ENCODE results near the gene TSFM.
"Not testable (repeated sequence)": the region's sequence is repeated elsewhere in the genome, so short reads cannot be mapped to it uniquely, and the experiment has no call there.

Gene TSFM

GRCh38 chr12:57817261-57817989, 34.8 kb downstream of the TSFM start:
- no peak for DNase-seq

DNA sequence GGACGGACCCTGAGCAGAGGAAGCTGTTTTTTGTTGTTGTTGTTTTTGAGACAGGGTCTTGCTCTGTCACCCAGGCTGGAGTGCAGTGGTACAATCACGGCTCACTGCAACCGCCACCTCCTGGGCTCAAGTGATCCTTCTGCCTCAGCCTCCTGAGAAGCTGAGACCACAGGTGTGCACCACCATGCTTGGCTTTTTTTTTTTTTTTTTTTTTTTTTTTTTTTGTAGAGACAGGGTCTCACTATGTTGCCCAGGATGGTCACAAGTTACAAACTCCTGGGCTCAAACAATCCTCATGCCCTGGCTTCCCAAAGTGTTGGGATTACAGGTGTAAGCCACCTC, 35.4 kb downstream of the TSFM start:
- not testable (repeated sequence) for DNase-seq

DNA sequence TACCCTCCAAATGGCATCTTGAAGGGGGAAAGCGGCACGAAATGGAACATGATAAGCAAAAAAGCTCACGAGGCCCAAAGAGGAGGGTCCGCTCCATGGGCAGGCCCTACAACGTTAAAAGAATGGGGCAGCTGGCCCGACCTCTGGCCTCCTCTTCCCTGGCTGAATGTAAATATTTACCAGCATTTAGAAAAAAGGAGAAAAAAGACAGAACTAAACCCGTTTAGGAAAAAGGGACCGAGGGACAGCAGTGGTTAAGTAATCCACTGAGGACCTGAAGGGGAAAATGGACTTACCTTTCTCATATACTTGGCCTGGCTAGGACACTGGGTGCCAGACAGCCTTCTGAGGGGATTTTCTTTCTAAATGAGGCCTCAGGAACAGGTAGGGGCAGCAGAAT, 37.5 kb downstream of the TSFM start:
- not testable (repeated sequence) for DNase-seq

GRCh38 chr12:57821015-57821414, 38.4 kb downstream of the TSFM start:
- not testable (repeated sequence) for DNase-seq

GRCh38 chr12:57821474-57822214, 39.1 kb downstream of the TSFM start:
- no peak for DNase-seq

GRCh38 chr12:57822392-57823130, 40.0 kb downstream of the TSFM start:
- DNase-seq = no peak

DNA sequence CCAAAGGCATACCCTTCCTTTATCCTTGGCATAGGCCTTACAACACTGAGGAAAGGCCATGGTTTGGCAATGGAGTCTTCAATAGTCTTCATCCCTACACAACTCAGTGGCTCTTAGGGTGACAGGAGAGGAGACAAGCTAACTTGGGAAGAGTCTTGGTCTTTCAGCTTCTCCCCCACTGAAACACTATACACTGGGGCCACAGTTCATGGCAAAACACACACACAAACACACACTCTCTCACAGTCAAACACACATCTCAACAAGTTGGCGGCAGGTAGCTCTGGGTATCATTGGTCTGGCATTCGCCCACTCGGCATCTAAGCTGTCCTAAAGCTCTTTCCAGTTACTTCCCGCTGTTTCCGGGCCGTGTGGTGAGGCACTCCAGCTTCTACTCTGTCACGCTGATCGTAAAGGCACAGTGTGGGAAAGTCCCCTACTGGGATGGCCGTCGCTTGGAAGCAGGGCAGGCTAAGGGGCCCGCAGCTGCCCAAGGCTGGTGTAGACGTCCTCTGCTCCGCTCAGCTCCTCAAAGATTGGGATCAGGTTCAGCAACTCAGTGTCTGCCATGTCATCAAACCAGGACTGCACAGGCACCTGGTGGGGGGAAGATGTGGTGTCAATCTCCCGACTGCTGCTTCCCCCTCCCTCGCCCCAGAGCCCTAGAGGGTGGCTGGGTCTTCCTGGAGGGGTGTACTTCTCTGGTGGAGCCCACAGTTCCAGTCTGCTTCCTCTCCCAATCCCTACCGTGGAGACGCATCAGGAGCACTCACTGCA, 40.7 kb downstream of the TSFM start:
- DNase-seq = no peak

- no peak for DNase-seq
Measured at GRCh38 chr12:57823908-57824640, 41.5 kb downstream of the TSFM start.

- DNase-seq = no peak
Measured at GRCh38 chr12:57825451-57825850, 42.9 kb downstream of the TSFM start.

GRCh38 chr12:57826400-57826799, 43.8 kb downstream of the TSFM start:
- no peak for DNase-seq

DNA sequence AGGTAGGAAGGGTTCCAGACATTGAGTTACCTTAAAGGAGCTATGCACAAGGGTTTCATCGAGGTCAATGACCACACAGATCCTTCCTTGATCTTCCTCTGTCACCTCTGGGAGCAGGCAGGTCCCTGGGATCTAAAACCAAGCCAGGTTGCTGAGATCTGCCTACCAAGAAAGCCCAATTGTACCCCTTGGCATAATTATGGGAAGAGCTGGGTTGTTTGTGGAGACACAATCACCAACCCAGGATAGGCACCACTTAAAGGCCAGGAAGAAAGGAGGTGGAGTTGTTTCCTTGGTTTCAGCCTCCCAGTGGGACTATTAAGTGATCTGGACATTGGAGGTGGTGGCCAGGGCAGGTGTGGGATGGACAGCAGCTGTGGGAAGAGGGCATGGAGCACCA, 44.4 kb downstream of the TSFM start:
- DNase-seq = no peak

GRCh38 chr12:57829025-57829777, 46.6 kb downstream of the TSFM start:
- DNase-seq = no peak

DNA sequence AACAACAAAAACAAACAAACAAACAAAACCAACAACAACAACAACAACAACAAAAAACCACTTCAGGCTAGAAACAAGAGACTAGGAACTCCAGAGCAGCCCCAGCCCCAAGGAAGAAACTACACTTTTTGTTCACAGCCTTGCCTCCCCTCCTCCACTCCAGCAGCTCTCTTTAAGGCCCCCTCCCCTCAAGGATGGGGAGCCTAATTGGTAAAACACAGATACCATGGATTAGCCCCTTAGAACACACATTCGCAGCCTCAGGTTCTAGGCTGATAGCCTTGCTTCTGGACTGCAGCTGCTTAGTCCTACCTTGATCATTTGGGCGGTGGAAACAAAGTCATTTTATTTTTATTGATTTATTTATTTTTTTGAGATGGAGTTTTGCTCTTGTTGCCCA, 47.8 kb downstream of the TSFM start:
- DNase-seq = no peak

GRCh38 chr12:57832966-57833365, 50.4 kb downstream of the TSFM start:
- DNase-seq = no peak

- no peak for DNase-seq
Measured at GRCh38 chr12:57833672-57834071, 51.1 kb downstream of the TSFM start.

DNA sequence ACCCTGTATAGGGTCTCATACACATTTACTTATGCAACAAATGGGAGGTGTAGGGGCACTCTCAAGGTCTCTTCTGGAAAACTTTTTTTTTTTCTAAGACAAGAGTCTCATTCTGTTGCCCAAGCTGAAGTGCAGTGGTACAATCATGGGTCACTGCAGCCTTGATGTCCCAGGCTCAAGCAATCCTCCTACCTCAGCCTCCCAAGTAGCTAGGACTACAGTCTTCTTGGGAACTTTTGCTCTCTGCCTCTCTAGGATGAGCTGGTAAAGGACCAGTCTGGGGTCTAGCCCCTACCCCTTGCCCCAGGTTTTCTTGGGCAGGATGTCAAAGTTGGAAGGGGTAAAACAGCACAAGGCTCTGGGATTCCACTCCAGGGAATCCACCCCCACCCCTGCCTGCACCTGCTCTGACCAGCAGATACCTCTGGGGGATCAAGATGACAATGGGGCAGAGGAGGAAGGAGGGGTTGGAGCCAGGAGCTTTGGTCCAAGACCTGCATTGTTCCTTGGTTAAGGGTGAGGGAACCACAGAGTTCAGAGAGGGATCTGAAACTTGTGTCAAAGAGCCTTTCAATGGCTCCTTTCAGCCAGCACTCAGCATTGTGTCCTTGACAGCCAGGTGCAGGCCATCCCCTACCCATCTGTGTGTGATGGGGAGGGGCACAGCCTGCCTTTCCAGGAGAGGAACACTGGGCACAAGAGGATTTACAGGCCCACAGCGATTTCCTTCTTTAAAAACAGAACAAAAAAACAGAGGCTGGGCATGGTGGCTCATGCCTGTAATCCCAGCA, 51.7 kb downstream of the TSFM start:
- no peak for DNase-seq

GRCh38 chr12:57835366-57836288, 53.0 kb downstream of the TSFM start:
- DNase-seq = no peak

DNA sequence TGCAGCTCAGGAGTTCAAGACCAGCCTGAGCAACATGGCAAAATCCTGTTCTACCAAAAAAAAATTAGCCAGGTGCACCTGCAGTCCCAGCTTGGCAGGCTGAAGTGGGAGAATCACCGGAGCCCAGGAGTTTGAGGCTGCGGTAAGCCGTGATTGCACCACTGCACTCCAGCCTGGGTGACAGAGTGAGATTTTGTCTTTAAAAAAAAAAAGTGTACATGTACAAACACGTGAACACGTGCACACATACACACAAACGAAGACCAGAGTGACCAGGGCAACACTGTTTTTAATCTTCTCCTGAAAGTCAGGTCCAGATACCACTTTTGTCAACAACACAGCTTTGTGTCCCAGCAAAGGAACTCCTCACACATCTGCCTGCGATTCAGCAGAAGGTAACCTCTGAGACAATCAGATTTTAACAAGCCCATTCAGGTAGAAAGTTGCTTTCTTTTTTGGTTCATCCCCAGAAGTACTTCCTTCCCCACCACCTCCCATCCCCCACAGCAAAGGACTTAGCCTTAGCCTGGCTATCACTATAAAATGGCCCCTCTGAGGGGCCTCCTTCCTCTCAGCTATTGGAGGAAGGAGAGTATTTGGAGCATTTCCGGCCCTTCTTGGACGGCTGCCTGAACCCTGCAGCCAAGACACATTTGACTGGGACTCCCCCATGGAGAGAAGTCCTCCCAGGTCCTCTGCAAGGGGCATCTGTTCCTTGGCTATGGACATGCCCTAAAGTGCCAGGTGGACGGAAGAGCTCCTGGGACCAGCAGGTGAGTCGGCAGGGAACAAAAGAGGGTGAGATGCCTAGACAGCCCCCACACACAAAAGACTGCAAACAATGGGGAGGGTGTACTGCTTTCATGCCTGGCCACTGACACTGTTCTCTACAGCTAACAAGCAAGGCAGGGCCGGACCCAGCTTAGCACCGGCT, 54.1 kb downstream of the TSFM start:
- no peak for DNase-seq
